Subcutaneous adipose tissue (tissue), 4 donors: Measurements from ENCODE around the gene DNAJB13. TPM values are rescaled to one million over a fixed set of nuclear protein-coding genes. Genes with fewer than 3 reads are reported as not detected.

Source experiments
- total RNA-seq, 4 donors: library from RNA; depleted of rRNA; stranded (reverse); fragments of >200 nt; gene quantifications; one replicate each; pipeline ENCODE4 v1.1.0, GENCODE V29; 2016
- TF ChIP-seq, protein P1 (sequence below): fragments of 450-650 bp; IDR thresholded peaks from one replicate; pipeline ENCODE4 v1.5.1; 2016; ENCODE audit warnings: low read depth, mild to moderate bottlenecking, control low read depth, antibody characterized with exemption, moderate library complexity

Gene DNAJB13
- total RNA-seq, 4 donors from 2014 or later, result not detected

DNA sequence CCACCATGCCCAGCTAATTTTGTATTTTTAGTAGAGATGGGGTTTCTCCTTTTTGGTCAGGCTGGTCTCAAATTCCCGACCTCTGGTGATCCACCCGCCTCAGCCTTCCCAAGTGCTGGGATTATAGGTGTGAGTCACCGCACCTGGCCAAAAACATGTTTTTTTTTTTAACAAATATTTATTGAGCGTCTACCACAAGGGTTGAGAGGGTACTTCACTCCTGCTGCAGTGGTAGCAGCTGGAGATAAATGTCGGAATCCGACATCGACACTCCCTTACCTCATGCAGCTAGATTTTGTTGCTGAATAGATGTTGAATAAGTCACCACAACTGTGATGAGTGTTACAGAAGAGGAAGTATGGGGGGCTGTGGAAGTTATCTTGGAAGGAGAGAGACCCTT, 971 bp downstream of the DNAJB13 start:
- TF ChIP-seq, protein P1, sequence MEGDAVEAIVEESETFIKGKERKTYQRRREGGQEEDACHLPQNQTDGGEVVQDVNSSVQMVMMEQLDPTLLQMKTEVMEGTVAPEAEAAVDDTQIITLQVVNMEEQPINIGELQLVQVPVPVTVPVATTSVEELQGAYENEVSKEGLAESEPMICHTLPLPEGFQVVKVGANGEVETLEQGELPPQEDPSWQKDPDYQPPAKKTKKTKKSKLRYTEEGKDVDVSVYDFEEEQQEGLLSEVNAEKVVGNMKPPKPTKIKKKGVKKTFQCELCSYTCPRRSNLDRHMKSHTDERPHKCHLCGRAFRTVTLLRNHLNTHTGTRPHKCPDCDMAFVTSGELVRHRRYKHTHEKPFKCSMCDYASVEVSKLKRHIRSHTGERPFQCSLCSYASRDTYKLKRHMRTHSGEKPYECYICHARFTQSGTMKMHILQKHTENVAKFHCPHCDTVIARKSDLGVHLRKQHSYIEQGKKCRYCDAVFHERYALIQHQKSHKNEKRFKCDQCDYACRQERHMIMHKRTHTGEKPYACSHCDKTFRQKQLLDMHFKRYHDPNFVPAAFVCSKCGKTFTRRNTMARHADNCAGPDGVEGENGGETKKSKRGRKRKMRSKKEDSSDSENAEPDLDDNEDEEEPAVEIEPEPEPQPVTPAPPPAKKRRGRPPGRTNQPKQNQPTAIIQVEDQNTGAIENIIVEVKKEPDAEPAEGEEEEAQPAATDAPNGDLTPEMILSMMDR, result no peak

DNA sequence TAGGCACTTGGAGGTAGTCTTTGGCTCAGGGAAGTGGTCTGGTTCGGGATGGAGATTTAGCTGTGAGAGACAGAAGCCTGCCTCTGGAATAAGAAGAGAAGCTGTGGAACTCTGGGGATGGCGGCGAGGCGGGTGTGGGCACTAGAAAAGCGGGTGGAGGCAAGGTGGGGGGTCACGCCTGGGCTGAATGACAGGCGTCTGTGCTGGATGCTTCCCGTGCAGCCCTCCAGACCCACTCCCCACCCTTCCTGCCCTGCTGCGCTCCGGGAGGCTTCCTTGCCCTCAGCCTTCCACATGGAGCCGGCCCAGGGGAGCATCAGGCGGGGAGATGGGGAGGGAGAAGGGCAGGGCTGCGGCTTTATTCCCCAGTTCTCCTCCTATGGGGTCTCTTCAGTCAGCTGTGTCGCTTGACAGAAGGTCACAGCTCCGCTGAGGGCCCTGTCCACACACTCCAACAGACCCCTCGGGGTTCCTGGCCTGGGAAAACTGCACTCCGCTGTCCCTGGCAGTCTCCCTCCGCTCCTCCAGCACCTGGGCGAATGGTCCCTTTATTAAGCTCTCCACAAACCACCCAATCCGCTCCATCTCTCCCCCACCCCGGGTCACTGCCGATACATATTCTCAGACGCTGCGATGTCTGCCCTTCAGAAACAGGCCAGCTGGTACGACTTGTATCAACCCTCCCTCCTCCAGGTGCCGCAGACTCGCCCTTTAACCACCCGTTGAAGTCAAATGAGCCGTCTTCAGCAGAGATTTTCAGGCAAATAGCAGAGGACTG, 6.2 kb downstream of the DNAJB13 start:
- TF ChIP-seq, protein P1, result no peak

DNA sequence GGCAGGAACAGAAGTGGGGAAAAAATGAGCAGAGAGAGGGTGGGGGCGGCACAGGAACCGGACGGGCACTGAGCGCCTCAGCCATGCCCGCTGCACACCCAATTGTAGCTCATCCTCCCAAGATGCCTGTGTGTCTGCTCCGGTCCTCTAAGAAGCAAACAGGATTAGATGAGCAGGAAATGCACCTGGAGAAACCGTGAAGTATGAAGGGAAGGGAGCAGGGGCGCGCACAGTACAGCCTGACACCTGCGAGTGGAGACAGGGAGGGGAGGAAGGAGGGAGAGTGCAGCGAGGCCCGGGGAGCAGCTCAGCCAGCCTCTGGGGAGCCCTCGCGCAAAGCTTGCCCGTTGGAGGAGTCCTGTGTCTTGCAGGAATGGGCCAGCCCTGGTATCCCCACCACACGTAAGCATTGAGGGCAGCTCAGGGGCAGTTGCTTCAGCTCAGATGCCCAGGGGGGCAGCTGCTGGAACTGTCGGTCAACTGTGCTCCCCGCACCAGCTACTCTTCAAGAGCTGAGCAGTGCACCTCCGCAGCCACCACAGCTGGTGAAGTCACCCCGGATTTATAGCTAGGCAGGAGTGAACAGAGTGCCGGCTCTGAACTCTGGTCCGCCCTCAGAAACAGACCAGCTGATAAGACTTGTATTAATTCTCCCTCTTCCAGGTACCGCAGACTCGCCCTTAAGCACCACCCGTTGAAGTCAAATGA, 7.0 kb downstream of the DNAJB13 start:
- TF ChIP-seq, protein P1, result no peak

DNA sequence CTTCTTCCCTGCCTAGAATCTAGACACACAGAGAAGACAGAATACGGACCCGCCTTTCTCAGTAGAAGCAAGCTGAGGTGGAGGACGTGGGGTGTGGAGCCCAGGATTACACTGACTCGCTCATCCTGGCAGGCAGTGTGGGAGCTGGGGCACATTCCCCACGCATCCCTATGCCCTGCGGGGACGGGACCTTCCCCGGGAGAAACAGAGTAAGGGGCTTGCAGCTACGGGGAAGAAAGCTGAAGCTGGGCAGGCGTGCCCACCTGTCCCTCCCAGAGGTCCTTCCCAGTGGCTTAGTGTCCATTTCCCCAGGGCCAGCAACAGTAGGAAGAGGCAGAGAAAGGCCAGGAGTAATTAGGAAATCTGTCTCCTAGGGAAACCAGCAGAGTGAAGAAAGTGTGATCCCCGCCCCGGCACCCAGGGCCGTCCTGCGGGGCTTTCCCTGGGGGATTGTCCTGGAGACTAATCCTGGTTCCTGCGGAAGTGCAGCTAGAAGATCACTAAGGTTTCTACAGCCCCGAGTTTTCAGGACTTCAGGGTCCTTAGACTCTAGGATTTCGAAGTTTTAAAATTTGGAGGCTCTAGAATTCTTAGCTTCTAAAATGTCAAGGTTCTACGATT, 7.8 kb downstream of the DNAJB13 start:
- TF ChIP-seq, protein P1, result no peak

DNA sequence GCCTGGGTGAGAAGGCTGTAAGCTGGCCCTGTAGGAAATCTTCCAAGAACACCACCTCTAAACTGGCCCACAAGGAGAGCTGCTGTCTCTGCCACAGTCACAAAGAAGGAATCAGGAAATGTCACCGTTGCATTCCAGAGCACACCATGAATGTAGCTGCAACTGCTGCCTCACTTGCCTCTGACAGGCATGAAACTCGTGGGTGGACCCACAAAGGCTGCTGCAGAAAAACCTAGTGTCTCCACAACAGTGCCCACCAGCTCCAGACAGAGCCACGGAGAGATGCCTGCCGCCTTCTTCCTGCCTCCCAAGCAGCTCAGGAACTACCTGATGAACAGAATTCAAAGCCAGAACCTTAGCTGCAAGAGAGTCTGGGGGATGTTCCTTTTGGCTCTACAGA, 10.5 kb downstream of the DNAJB13 start:
- TF ChIP-seq, protein P1, result no peak

DNA sequence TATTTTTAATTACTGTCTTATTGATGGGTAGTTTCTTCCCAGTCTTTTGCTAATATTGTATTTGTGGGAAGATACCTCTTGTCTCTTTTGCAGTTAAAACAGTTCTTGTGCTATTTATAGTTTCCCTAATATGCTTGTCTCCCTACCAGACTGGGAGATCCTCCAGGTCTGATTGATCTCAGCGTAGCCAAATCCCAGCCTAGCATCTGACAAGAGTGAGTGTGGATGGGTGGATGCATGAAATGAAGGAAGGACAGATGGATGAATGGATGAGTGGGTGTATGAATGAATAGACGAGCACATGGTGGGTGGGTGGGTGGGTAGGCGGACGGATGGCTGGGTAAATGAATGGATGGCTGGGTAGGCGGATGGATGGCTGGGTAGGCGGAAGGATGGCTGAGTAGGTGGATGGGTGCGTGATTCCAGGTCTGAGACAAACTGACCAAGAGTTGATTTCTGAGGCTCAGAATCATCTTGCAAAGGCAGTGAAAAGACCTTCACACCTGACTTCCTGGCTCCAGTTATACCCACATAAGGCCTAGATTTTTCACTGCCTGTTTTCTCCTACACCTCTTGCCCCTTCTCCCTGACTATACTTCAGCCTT, 11.4 kb downstream of the DNAJB13 start:
- TF ChIP-seq, protein P1, result no peak

DNA sequence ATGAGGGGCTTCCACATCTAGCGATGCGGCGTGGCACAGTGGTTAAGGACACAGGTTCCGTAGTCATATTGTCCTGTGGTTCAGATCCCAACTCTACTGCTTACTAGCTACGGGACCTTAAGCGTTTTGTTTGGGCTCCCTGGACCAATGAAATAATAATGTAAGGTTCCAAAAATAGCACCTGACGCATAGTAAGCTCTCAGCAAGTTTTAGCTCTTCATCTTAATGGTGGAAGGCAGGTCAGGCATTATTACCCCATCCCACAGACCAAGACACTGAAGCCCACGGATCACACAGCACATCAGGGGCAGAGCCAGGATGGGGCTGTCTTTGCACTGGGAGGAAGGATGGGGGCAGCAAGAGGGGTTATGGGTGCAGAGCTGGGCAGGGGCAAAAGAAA, 13.0 kb downstream of the DNAJB13 start:
- TF ChIP-seq, protein P1, result no peak
